NCI-H82 (cell line): ENCODE results near the gene PXMP2.
"Not testable (repeated sequence)": the region's sequence is repeated elsewhere in the genome, so short reads cannot be mapped to it uniquely, and the experiment has no call there.

Experiments used
- DNase-seq: peaks from one replicate; lab custom pipeline; 2025; lab: John Stamatoyannopoulos, UW

The PXMP2 gene

DNA sequence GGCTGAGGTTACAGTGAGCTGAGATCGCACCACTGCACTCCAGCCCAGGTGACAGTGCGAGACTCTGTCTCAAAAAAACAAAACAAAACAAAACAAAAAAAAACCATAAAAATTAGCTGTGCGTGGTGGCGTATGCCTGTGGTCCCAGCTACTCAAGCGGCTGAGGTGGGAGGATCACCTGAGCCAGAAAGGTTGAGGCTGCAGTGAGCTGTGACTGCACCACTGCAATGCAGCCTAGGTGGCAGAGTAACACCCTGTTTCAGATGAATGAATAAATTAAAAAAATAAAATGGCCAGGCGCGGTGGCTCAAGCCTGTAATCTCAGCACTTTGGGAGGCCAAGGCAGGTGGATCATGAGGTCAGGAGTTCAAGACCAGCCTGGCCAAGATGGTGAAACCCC is 66.3 kb downstream of the PXMP2 start:
- not testable (repeated sequence) for DNase-seq

DNA sequence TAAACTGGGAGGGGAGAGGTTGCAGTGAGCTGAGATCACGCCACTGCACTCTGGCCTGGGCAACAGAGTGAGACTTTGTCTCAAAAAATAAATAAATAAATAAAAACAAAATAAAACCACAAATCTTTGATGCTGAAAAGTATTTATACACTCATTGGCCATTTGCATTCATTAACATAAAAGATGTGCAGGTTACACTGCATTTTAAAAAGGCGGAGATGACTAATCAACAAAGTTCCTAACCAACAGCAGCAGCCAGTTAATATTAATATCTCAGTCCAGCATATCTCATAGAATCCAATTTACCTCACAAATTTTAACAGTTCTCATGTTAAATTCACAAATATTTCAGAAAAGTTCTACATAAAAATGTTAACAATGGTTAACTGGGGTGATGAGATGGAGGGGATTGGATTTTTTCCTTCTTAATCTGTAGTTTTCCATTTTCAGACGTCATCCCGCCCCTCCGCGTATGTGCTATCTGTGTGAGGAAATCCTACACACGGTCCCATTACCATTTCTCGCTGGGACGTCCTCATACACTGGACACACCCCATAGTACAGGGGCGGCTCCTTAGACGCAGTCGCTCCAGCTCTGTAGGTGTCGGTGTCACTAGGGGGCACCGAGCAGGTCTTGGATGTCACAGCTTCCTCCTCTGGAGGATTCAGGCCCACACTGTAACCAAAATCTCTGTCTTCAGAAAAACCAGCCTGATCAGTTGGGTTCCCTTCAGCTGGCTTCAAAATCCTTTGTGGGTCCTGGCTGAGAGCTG is 67.0 kb downstream of the PXMP2 start:
- DNase-seq = peak; percentile 19
